T-helper 2 cell treated with Interferon-gamma antibody and Interleukin-4, amounts not matched to agents 100 ng/mL and 5 ng/mL, for 36 hours (primary cell): Measurements from ENCODE around the gene NSL1. TPM values are rescaled to one million over a fixed set of nuclear protein-coding genes. Genes with fewer than 3 reads are reported as not detected.
"Not testable (repeated sequence)": the region's sequence is repeated elsewhere in the genome, so short reads cannot be mapped to it uniquely, and the experiment has no call there.

ENCODE experiments used
- intact Hi-C: fragments of 100-400 bp; cut with micrococcal nuclease; formaldehyde crosslinking; loops from one replicate; pipeline ENCODE4 v1.15.1; 2023
- total RNA-seq: library from RNA; stranded (reverse); gene quantifications from 2 replicates; pipeline ENCODE4 v1.2.3, GENCODE V29; 2022

Gene NSL1
- total RNA-seq, 1 donor from 2014 or later: 40.8 TPM

DNA sequence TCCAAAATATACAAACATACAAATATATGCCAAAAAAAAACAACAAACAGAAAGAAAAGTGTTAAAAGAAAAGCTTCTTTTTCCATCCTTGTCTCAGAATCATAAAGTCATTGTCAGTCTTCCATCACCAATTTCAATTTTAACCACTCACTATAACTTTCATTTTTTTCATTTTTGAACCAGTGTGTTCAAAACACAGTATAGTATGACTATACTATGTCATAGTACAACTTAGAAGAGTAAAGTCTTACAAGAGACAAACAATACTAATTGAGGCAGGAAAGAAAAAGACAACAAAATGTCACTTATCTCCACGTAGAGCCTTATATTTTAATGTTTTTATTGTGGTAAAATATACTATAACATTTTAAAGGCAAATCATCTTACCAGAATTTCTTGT is 7.6 kb downstream of the NSL1 start:
- intact Hi-C loops: loop anchor here (5.0 kb wide), 1 partner anchor 327 kb away; no protein-coding TSS in a partner anchor

DNA sequence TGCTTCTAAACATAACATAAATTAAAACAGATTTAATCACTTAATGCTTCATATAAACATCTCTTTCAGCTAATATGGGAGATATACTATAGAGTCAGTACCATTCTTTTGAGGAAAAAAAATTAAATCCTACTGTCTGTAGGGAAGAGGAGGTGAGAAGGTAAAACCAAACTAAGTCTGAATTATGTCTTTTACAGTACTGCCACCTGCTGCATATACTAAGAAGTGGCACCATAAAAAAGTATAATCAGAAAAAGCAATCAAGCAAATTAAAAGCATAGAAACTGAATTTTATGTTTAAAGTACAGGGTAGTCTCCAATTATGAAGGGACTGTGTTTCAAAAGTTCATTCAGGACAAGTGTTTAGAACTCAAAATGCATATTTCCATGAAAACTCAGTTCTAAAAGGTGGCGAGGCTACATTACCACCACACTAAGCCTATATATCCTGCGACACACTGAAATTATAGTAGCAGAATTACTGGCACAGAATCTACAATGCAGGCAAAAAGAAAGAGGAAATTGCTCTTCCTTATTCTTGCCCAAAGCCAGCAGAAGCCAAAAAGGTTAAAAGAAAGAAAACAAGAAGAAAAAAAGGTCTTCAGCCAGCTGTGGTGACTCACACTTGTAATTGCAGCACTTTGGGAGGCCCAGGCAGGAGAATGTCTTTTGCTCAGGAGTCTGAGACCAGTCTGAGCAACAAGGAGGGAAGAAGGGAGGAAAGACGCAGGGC is 9.0 kb downstream of the NSL1 start:
- intact Hi-C loops: loop anchor here (1.0 to 5.0 kb wide), 4 partner anchors 83 to 325 kb away; partner anchors contain the start of gene BATF3

DNA sequence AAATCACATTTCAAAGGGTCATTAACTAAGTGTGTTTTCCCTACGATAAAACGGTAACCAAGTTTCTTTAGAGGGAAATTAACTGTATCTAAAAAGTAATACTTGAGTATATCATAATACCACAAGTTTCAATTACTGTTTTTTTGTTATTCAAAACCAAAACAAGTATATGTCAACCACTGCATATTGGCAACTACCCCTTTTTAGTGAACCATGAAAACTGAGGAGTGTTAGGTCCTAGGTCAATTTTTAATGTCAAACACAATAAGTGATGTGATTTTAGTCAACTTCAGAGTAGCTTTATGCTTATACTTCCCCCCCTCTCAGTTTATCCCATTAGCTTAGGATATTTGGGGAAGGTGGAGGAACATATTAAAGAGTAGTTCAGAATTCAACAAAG is 10.4 kb downstream of the NSL1 start:
- intact Hi-C loops: loop anchor here (5.0 kb wide), 1 partner anchor 324 kb away; no protein-coding TSS in a partner anchor

DNA sequence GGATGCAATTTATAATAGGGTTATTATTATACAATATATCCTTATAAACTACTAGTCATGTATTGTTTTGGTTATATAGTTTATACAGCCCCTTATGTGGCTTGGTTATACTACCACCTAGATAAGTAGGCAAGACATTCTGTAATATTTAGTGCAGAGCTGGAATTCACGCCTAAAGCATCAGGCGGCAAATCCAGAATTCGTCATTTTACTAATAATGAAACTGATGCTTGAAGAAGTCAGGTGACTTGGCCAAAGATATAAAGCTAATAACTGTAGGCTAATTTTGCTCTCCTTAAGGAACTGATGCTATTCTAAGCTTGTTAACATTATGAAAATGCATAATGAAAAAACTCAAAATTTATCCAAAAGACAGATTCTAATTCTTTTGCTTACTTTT is 10.8 kb downstream of the NSL1 start:
- intact Hi-C loops: loop anchor here (5.0 kb wide), 1 partner anchor 323 kb away; no protein-coding TSS in a partner anchor

DNA sequence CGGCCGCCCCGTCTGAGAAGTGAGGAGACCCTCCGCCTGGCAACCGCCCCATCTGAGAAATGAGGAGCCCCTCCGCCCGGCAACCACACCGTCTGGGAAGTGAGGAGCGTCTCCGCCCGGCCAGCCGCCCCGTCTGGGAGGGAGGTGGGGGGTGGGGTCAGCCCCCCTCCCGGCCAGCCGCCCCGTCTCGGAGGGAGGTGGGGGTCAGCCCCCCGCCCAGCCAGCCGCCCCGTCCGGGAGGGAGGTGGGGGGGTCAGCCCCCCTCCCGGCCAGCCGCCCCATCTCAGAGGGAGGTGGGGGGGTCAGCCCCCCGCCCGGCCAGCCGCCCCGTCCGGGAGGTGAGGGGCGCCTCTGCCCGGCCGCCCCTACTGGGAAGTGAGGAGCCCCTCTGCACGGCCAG is 12.5 kb downstream of the NSL1 start:
- intact Hi-C loops: not testable (repeated sequence)

DNA sequence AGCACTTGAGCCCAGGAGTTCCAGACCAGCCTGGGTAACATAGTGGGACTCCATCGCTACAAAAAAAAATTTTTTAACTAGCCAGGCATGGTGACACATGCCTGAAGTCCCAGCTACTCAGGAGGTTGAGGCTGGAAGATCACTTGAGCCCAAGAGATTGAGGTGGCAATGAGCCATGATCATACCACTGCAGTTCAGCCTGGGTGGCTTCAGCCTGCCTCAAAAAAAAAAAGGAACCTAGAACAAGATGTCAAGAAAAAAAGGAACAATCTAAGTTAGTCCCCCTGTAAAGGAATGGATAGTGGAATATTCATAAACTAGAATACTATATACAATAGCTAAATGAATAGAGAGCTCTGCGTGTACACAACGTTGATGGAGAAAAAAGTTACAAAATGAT is 14.4 kb downstream of the NSL1 start:
- intact Hi-C loops: no loop called here

DNA sequence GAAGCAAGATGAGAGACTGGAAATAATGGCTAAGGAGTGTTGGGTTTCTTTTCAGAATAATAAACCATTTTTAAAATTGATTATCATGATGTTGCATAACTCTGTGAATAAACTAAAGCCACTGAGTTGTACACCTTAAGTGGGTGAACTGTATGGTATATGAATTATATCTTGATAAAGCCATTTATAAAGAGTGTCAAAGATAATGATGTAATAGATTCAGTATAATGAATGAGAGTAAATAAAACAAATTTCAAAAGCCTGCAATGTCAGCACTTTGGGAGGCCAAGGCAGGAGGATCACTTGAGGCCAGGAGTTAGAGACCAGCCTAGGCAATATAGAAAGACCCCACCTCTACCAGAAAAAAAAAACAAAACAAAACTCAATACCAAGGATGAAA is 16.3 kb downstream of the NSL1 start:
- intact Hi-C loops: no loop called here

DNA sequence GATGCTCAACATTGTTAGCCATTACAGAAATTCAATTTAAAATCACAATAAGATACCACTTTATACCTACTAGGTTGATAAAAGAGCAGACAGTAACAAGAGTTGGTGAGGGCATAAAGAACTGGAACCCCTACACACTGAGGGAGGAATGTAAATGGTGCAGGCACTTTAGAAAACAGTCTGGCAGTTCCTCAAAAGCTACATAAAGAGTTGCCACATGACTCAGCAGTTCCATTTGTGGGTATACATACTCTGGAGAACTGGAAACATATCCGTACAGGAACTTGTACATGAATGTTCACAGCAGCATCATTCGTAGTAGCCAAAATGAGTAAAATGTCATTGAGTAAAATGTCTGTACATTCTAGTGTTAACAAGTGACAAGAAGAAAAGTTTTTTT is 17.0 kb downstream of the NSL1 start:
- intact Hi-C loops: no loop called here

DNA sequence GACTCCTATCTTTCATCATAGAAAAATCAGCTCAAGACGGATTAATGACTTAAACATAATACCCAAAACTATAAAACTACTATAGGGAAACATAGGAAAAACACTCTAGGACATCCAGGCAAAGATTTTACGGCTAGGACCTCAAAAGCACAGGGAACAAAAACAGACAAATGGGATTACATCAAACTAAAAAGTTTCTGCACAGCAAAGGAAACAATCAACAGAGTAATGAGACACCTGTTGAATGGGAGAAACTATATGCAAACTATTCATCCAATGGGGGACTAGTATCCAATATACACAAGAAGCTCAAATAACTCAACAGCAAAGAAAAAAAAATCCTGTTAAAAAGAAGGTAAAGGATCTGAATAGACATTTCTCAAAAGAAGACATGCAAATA is 18.6 kb downstream of the NSL1 start:
- intact Hi-C loops: no loop called here

DNA sequence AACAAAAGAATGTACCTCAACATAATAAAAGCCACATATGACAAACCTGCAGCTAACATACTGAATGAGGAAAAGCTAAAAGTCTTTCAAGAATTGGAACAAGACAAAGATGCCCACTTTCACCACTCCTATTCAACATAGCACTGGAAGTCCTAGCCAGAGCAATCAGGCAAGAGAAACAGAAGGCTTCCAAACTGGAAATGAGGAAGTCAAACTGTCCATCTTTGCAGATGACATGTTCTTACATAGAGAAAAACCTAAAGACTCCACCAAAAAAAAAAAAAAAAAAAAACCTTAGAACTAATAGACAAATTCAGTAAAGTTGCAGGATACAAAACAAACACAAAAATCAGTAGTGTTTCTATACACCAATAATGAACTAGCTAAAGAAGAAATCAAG is 20.2 kb downstream of the NSL1 start:
- intact Hi-C loops: no loop called here

DNA sequence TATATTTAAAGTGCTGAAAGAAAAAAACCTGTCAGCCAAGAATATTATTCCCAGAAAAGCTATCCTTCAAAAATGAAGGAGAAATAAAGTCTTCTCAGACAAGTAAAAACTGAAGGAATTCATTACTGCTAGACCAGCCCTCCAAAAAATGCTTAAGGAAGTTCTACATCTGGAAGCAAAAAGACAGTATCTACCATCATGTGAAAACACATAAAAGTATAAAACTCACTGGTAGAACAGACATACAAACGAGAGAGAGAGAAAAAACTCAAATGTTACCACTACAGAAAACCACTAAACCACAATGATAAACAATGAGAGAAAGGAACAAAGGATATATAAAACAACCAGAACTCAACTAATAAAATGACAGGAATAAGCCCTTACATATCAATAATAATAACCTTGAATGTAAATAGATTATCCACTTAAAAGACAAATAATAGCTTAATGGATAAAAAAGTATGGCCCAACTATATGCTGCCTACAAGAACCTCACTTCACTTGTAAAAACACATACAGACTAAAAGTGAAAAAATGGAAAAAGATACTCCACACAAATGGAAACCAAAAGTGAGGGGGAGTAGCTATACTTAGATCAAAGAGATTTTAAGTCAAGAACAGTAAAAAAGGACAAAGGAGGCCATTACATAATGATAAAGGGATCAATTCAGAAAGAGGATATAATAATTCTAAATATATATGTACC is 22.0 kb downstream of the NSL1 start:
- intact Hi-C loops: no loop called here

DNA sequence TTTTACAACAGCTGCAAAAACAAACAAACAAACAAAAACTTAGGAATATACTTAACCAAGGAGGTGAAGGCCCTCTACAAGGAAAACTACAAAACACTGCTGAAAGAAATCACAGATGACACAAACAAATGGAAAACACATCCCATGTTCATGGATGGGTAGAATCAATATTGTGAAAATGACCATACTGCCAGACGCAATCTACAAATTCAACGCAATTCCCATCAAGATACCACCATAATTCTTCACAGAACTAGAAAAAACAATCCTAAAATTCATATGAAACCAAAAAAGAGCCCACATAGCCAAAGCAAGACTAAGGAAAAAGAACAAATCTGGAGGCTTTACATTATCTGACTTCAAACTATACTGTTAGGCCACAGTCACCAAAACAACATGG is 24.8 kb downstream of the NSL1 start:
- intact Hi-C loops: not testable (repeated sequence)

DNA sequence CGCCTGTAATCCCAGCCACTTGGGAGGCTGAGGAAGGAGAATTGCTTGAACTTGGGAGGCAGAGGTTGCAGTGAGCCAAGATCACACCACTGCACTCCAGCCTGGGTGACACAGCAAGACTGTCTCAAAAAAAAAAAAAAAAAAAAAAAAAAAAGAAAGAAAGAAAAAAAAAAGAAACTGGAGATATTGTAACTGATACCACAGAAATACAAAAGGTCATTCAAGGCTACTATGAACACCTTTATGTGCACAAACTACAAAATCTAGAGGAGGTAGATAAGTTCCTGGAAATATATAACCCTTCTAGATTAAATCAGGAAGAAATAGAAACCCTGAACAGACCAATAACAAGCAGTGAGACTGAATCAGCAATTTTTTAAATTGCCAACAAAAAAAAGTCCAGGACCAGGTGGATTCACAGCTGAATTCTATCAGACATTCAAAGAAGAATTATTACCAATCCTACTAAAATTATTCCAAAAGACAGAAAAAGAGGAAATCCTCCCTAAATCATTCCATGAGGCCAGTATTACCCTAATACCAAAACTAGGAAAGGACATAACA is 26.8 kb downstream of the NSL1 start:
- intact Hi-C loops: not testable (repeated sequence)

DNA sequence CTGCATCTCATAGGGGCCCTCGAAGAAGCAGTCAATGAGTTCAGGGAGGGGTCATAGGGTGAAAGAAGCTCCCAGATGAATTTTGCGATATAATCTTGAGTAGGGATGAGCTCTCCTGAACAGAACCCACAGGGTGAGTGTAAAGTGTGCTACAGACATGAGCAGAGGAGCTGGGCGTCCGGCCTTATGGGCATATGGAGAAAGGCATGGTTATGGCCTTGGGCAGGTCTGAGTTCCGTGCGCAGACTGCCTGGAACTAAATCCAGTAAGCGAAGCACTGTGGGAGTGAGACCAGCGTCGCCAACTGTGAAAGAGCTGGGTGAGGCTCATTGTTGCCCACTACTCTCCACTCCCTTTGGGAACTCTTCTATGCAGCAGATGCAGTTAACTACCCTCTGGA is 28.7 kb downstream of the NSL1 start:
- intact Hi-C loops: no loop called here

DNA sequence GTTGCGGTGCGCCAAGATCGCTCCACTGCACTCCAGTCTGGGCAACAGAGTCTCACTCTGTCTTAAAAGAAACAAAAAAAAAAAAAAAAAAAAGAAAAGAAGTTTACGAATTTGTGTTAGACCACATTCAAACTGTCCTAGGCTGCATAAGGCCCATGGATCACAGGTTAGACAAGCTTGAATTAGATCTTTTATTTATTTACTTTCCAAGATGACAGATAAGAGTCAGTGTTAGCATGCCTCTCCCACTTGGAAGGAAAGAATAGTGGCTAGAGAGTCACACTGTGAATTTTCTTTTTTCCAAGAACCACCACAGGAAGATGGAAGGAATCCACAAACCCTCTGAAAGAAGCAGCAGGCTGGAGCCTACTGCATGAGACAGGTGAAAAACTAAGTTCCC is 29.3 kb downstream of the NSL1 start:
- intact Hi-C loops: no loop called here

DNA sequence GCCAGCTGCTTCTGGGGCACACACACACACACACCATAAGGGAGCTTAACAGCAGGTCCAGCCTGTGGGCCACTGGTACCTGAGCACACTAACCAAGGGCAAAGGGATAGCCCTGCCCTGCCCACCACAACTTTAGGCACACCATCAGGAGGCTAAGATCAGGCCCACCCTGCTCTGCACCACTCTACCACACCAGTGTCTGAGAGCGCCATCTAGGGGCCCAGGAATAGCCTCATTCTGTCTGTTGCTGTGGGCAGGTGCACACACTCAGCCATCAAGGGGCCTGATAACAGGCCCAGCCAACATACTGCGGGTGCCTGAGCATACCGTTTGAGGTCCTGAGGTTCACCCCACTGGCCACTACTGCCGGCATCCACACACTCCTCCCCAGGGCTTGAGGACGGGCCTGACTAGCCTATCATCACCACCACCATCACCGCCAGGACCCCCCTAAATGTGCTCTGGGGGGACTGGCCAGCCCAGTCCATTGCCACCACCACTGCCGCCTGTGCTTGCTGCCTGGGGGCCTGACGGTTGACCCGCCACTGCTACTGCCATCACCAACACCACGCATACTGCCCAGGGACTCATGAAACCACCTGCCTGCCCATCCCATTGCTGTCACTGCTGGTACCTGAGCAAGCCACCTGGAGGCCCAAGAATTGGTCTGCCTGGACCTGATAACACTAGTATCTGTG is 31.3 kb downstream of the NSL1 start:
- intact Hi-C loops: no loop called here

DNA sequence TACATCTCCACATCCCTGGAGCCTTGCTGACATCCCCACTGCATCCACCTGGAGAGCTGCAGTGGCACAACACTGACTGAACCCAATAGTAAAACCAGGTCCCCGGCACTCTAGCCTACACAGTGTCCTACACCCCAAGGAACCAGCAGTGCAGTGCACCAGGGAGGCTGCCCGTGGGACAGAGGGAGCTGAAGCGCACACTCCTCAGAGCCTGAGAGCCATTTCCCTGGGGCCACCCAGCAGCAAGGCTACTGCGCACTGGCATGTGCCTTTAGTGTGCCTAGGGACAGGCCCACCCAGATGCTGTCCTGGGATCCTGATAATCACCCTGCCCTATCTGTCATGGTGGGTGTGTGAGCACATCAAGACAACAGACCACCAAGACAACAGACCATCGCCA is 31.9 kb downstream of the NSL1 start:
- intact Hi-C loops: no loop called here

DNA sequence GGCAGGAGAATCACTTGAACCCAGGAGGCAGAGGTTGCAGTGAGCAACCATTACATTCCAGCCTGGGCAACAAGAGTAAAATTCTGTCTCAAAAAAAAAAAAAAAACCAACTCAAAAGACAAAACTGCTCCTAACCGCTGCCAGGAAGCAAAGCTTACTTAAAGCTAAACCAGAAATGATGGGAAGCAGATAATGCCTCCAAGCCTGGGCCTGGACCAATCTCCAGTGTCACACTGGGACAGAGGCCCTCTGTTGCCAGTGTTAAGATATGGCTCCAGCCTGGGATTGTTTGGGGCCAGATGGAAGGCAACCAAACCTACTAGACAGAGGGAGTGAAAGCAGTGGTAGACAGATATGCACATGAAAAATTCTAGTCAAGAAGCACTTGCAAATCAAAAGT is 36.9 kb downstream of the NSL1 start:
- intact Hi-C loops: loop anchor here (5.0 kb wide), 1 partner anchor 52 kb away; no protein-coding TSS in a partner anchor

DNA sequence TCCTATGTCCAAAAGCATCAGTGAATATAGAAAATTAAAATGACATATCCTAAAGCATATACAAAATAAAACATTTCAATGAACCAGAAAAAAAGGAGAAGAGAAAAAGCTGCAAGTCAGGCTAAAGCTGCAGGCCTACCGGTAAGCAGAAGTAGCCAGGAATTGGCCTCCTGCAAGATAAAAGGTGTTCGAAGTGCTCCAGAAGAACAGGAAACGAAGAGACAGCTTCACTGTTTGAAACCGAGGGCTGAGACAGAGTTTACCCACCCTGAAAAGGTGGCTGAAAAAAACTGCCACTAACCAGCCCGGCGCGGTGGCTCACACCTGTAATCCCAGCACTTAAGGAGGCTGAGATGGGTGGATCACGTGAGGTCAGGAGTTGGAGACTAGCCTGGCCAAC is 37.4 kb downstream of the NSL1 start:
- intact Hi-C loops: loop anchor here (5.0 kb wide), 1 partner anchor 52 kb away; no protein-coding TSS in a partner anchor

DNA sequence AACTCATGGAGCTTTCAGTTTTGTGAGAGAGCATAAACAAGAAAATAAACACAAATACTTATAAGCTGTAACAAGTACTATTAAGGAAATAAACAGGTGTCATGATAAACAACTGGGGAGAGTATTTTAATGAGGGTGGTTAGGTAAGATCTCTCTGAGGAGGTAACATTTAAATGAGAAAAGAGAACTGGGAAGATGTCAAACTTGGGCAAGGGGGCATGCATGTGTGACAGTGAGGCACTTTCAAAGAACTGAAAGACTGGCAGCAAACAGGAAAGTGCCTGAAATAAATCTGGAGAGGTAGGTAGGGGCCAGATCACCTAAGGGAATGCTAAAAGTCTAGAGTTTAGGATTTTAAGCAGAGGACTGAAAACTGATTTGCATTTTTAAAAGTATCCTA is 37.8 kb downstream of the NSL1 start:
- intact Hi-C loops: loop anchor here (2.0 to 5.0 kb wide), 2 partner anchors 15 to 51 kb away; no protein-coding TSS in a partner anchor

DNA sequence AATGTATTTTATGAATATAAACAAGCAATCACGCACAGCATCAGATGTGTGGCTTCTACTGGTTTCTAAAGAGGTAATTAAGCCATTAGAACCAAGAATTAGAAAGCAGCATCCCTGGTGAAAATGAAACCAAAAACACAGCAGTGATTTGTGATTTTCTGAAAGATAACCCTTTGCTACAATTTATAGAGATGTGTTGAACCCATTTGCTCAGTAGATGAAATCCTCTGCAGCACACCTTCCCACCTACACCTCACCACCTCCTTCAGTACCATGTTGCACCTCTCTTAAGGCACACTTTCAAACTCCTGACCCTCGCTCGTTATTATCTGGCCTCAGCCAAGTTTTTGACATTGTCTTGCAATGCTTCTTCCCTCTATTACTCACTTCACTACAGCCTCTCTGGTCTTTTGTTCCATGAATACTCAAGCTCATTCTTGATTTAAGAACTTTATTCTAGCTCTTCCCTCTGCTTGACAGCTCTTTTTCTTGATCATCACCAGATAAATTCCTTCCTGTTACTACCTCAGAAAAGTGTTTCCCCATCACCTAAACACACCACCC is 38.6 kb downstream of the NSL1 start:
- intact Hi-C loops: loop anchor here (2.0 to 5.0 kb wide), 2 partner anchors 14 to 51 kb away; no protein-coding TSS in a partner anchor
